SK-N-DZ (cell line): Measurements from ENCODE around the gene BEST2.
A peak's percentile ranks its signal among the peaks of the same experiment; 100 is the strongest.

ENCODE experiments used
- DNase-seq: peaks from one replicate; pipeline ENCODE4 v3.0.0-alpha.2; 2015; ENCODE audit warnings: low spot score
- small RNA-seq, 2 experiments: library from RNA; depleted of rRNA; stranded (forward); fragments of <200 nt; gene quantifications; one replicate each; pipeline ENCODE3, GENCODE V24; 2014

Gene BEST2

DNA sequence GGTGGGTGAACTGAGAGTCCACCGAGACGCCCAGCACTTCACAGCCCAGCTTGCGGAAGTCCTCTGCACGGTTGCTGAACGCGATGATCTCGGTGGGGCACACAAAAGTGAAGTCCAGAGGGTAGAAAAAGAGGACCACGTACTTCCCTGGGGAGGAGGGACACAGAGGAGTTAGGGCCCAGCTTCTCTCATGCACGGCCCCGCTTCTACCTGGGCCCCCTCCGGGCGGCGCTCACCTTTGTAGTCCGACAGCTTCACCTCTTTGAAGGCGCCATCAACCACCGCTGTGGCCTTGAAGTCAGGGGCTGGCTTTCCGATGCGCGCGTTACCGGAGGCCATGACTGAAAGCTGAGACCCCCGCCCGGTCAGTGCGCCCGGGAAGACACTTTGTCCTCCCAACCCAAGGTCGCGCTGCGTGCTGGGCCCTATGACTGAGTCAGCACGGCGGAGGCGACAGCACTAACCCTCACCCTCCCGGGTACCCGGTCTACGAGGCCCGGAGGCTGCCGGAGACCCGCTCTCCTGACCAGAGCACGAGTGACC, 49.4 kb downstream of the BEST2 start:
- DNase-seq, result no peak

DNA sequence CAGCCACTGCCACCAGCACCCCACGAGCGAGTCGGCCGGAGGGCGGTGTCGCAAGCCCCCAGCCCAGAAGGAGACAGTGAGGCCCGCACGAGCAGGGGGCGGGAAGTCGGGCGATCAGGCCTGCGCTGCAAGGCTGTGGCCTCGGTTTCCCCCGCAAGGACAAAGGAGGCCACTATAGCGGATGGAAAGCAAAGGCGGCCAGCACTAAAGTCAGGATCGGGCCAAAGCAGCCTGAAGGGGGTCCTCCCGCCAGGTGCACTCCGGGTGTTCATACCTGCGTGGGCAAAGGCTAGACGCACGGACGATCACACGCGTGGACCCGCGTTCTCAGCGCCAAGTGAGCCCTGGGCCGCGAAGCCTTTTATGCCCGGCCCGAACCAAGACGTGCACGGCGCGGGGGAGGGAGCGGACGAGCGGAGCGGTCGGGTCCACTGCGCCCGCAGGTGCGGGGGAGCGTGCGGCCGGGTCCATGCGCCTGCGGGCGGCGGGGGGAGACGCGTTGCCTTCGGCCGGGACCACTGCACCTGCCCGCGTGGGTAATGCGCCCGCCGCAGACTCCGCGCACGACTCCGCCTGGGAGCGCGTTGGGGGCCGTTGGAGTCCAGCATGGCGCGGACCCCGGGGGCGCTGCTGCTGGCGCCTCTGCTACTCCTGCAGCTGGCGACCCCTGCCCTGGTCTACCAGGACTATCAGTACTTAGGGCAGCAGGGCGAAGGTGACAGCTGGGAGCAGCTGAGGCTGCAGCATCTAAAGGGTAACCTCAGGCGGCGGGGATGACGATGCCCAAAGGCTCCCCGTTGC, 50.1 kb downstream of the BEST2 start, which contains the start of the genes PRDX2 and THSD8:
Gene PRDX2 (minus strand): TSS at position 335 of the 801 bp plus-strand sequence. CDS start 539 bp downstream, outside the sequence.
Gene THSD8 (plus strand): TSS at position 604 of the 801 bp plus-strand sequence. CDS start 3 bp downstream, at position 607.
- DNase-seq, result peak; percentile 83

DNA sequence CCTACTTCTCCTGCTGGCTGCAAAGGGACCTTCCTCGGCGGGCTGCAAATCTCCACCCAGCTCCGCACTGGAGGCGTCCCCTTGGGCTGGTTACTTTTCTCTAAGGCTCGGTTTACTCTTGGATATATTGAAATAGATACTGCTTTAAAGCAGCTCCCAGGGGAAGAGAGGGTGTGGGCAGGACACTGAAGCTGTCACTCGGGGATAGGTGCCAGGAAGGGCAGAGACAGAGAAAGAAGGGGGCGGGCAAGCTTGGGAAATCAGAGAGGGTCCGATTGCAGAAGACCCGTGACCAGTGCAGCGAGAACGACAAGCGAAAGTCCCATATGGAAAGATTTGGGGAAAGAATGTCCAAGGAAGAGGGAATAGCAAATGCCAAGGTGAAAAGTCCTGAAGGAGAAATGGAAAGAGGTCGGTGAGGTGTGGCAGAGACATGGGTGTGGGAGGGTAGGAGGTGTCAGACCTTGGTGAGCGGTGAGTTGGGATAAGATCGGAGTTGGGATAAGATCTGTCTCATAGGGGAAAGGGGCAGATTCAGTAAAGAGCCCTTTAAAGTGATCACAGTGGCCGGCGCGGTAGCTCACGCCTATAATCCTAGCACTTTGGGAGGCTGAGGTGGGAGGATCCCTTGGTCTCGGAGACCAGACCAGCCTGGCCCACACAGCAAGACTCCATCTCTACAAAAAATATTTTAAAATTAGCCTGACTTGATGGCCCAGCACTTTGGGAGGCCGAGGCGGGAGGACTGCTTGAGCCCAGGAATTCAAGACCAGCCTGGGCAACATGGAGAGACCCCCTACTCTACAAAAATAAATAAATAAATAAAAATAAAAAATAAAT, 50.9 kb downstream of the BEST2 start:
- DNase-seq, result no peak

DNA sequence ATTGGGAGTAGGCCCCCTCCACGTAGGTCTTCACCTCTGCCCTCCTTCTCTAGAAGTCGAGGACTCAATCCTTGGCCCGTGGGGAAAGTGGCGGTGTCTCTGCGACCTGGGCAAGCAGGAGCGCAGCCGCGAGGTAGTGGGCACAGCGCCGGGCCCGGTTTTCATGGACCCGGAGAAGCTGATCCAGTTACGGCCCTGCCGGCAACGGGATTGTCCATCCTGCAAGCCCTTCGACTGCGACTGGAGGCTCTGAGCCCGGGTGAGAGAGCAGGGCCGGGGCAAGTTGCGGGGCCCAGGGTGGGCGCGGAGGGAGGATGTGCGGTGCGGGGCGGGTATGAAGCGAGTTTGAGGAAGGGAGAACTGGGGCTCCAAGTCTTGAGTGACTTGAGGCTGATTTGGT, 52.5 kb downstream of the BEST2 start:
- no peak for DNase-seq

DNA sequence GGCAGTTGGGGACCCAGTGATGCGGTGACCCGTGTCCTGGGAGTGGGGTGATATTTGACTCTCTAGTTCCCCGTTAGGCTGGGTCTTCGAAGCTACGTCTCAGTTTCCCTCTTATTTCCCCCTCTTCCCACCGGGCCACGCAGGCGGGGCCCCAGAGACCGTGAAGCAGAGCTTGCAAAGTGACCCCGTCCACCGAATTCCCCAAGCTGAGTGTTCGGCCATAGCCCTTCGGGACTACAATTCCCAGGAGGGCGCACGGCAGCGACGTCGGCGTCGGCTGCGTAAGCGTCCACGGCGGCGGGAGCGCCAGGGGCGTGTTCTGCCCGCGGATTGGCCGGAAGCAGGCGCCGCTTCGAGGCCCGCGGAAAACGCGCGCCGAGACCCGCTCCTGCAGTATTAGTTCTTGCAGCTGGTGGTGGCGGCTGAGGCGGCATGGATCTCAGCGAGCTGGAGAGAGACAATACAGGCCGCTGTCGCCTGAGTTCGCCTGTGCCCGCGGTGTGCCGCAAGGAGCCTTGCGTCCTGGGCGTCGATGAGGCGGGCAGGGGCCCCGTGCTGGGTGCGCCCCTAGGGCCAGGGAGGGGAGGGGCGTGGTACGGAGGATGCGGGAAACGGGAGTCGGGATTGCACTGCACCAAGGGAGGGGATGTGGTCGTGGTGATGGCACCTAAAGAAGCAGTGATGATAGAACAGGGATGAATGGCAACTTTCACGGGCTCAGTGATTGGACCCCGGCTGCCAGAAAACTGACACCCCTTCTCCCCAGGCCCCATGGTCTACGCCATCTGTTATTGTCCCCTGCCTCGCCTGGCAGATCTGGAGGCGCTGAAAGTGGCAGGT, 54.9 kb downstream of the BEST2 start, which contains the start of gene RNASEH2A:
Gene RNASEH2A (plus strand): TSS at position 343 of the 840 bp plus-strand sequence. CDS start 90 bp downstream, at position 433.
- peak; percentile 90 for DNase-seq

Small RNAs within 50 kb of the gene (small RNA-seq; reads per million reads assigned to genes)
- gene MIR5684 (0 reads per million in 2 experiments), gene SNORD41 (3.6 to 539 reads per million in 2 experiments)
